Heart right ventricle (tissue), 16 donors: ENCODE data around the gene KRTAP4-6. TPM values are rescaled to one million over a fixed set of nuclear protein-coding genes. Genes with fewer than 3 reads are reported as not detected.
"Not testable (repeated sequence)": the region's sequence is repeated elsewhere in the genome, so short reads cannot be mapped to it uniquely, and the experiment has no call there.

Experiments
- ATAC-seq, 8 donors: fragments of 200-7000 bp; cut with Tn5 transposase; one replicate each; pipeline ENCODE4 v1.9.1; 2020; ENCODE audit warnings: mild to moderate bottlenecking in 8 of 8, moderate library complexity in 8 of 8, moderate number of reproducible peaks in 1 of 8
- DNase-seq, 2 donors: peaks; one replicate each; pipeline ENCODE4 v3.0.0-alpha.2; 2020
- H3K27ac ChIP-seq, 10 donors: fragments of 200-600 bp; sonication (generic) in 2 of 10; one replicate each; pipeline versions ENCODE4 v1.5.0 to v1.8.0; 2020 to 2022; ENCODE audit warnings: mild to moderate bottlenecking in 3 of 10
- H3K27me3 ChIP-seq, 7 donors: fragments of 200-600 bp; one replicate each; pipeline ENCODE4 v1.8.0; 2021 to 2022; ENCODE audit warnings: mild to moderate bottlenecking in 2 of 7
- H3K36me3 ChIP-seq, 9 donors: fragments of 200-600 bp; sonication (generic) in 1 of 9; one replicate each; pipeline versions ENCODE4 v1.5.0 to v1.8.0; 2020 to 2022; ENCODE audit warnings: mild to moderate bottlenecking in 2 of 9
- H3K4me1 ChIP-seq, 9 donors: fragments of 200-600 bp; sonication (generic) in 1 of 9; one replicate each; pipeline versions ENCODE4 v1.5.0 to v1.8.0; 2020 to 2022; ENCODE audit warnings: mild to moderate bottlenecking in 4 of 9
- H3K4me3 ChIP-seq, 10 donors: fragments of 200-600 bp; sonication (generic) in 2 of 10; one replicate each; pipeline versions ENCODE4 v1.5.0 to v1.8.0; 2020 to 2022; ENCODE audit warnings: mild to moderate bottlenecking in 7 of 10, moderate library complexity in 2 of 10
- H3K9me3 ChIP-seq, 11 donors: fragments of 200-600 bp in 10 of 11; sonication (generic) in 2 of 11; one replicate each; pipeline versions ENCODE4 v1.5.0 to v1.8.0; 2013 to 2022; ENCODE audit warnings: mild to moderate bottlenecking in 2 of 11, control low read depth in 1 of 11, moderate library complexity in 1 of 11
- WGBS, 2 donors: extraction: QIAGEN DNeasy Blood & Tissue Kit; methylation state at CpG; one replicate each; pipeline ENCODE4 v1.1.7; 2013; ENCODE audit warnings: inconsistent platforms in 1 of 2; 5-methylcytosine and 5-hydroxymethylcytosine counted together
- intact Hi-C, 10 donors: fragments of 100-400 bp; cut with DNase I; formaldehyde crosslinking; loops; one replicate each; pipeline versions ENCODE4 v1.11.1 to v1.14.2; 2022
- polyA plus RNA-seq, 2 donors: library from polyadenylated mRNA; stranded (reverse); fragments of 200-250 nt; gene quantifications; one replicate each; pipeline ENCODE4 v1.2.3, GENCODE V29; 2013
- total RNA-seq, 10 donors: library from RNA; stranded (reverse); fragmentation: NEBNext Ultra II Directional in 3 of 10; extraction: Animal tissue kit (Norgen Biotek cat#: 25700) in 3 of 10; gene quantifications; one replicate each; pipeline versions ENCODE4 v1.2.1 to v1.2.4, GENCODE V29; 2021 to 2023
- TF ChIP-seq, protein P1 (sequence below), 9 donors: fragments of 200-600 bp; sonication (generic) in 2 of 9; IDR thresholded peaks; one replicate each; pipeline versions ENCODE4 v1.5.0 to v1.8.0; 2021 to 2022; ENCODE audit warnings: antibody characterized with exemption in 9 of 9, mild to moderate bottlenecking in 5 of 9, moderate library complexity in 1 of 9
- donor health status: Arrhythmogenic right ventricular cardiomyopathy.
- donor health status: ischemic (EF 13 %, LVEDD 7.1; RV severe dilation, severe dysfunction).
- donor health status: healthy with polysubstance abuse.
- donor health status: DM: no; HTN: yes; CAD: no.
- donor health status: DM: no; HTN: no; CAD: no.
- donor health status: ischemic (EF 25% LVEDD 6.9; RV normal size, moderate dysfunction).
- donor health status: ischemic (EF 25% LVEDD 5.7; RV mildly dilated, moderate dysfunction).
- donor health status: healthy.
- donor health status: DM: yes; HTN: yes; CAD: no.
- donor health status: Ischemic cardiomyopathy.
- donor health status: ischemic (EF 35%, LVEDD 5.7; RV mildly dilated, moderate dysfunction).
- donor health status: nonischemic (EF 11% LVEDD 7.7; RV severe dilation, severe dysfunction).
- donor health status: DM: yes; HTN: yes; CAD: no.
- donor health status: PGD.
- donor health status: ischemic (EF 29% LVEDD 5.4; RV normal size, mild dysfunction).
- donor health status: nonischemic (EF 23%, LVEDD 6.1; RV moderate dilation, normal function).

Gene KRTAP4-6
- total and polyA plus RNA-seq, 12 donors, result not detected

DNA sequence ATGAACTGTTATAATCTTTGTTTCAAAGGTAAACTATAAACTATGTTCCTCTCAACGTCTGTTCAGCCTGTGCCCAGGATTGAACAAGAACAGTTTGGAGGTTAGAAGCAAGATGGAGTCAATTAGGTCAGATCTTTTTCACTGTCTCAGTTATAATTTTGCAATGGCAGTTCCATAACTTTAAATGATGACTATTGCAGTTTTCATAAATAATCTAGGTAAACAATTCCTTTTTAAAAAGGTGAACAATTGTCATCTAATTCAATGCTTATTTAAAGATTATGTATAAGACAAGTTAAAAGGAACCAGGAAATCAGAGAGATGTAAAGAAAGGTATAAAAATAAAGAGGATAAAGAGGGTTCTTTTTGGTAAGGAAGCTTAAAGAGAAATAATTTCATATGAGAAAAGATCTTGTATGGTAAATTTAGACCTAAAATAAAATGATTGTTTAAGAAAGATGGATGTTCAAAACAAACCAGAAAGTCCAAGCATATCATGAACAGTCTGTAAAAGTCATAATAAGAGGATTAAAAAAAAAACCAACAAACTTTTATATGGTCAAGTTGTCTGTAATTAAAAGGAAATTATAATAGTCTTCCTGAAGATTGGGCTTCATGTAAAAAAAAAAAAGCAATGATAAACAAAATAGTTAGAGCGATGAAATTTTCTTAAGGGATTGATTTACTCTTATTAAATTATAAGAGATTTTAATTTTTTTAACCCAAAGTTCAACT is 29.0 kb downstream of the KRTAP4-6 start:
- ATAC-seq (no peak), DNase-seq (no peak)
- H3K27me3 ChIP-seq, result peaks cover 0 to 32% (median 0%) of the 10 kb centered on the region in 7 donors
- intact Hi-C loops, result no loop called here
- no peaks in the 10 kb centered on the region for H3K36me3 ChIP-seq
- H3K4me3 ChIP-seq, result no peak overlapping the region
- WGBS, 2 donors, result 68 to 69% methylated on average over 2 of the region's 2 CpGs
- TF ChIP-seq, protein P1, sequence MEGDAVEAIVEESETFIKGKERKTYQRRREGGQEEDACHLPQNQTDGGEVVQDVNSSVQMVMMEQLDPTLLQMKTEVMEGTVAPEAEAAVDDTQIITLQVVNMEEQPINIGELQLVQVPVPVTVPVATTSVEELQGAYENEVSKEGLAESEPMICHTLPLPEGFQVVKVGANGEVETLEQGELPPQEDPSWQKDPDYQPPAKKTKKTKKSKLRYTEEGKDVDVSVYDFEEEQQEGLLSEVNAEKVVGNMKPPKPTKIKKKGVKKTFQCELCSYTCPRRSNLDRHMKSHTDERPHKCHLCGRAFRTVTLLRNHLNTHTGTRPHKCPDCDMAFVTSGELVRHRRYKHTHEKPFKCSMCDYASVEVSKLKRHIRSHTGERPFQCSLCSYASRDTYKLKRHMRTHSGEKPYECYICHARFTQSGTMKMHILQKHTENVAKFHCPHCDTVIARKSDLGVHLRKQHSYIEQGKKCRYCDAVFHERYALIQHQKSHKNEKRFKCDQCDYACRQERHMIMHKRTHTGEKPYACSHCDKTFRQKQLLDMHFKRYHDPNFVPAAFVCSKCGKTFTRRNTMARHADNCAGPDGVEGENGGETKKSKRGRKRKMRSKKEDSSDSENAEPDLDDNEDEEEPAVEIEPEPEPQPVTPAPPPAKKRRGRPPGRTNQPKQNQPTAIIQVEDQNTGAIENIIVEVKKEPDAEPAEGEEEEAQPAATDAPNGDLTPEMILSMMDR (IDR thresholded peaks at IDR 0.05), result no peak
- no peaks in the 10 kb centered on the region for H3K4me1 ChIP-seq
- H3K9me3 ChIP-seq, result peaks cover 0 to 11% (median 0%) of the 10 kb centered on the region in 11 donors
- H3K27ac ChIP-seq, result no peak overlapping the region

DNA sequence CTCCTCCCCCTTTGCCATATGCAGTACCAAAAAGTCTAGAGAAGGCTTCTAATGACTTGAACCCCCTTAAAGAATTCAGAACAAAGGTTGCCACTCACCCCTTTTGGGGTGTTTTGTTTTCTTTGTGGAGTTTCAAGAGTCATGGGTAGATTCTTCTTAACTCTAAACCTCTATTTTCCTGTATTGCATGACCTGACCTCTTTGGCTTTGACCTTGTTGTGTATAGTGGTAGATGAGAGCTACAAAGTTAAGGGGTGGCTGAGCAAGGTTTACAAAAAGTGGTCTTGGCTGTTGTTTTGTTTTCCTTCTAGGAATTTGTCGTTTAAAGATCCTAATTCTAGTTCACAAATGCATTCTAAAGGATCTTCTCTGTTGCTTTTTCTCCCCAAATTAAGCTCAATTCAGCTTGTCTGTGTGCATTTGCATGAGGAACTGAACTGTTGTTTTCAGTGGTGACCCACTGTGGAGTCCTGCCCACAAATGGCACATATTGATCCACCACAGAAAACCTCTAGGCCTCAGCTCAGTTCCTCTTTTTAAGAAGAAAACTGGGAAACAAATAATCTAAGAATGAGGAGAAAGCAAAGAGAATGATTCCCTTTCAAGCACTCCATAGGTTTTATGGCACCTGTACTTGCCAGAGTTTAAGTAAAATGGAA is 31.5 kb downstream of the KRTAP4-6 start:
- DNase-seq, H3K36me3 ChIP-seq, H3K27ac ChIP-seq, H3K4me3 ChIP-seq, ATAC-seq, H3K4me1 ChIP-seq, intact Hi-C loops: not testable (repeated sequence)
- 30 to 31% methylated on average over 1 of the region's 1 CpG for WGBS, 2 donors
- Histone ChIP-seq H3K27me3 (peaks cover 0 to 29% (median 0%) of the 10 kb centered on the region in 7 donors), H3K9me3 (peaks cover 0 to 11% (median 0%) of the 10 kb centered on the region in 11 donors)

DNA sequence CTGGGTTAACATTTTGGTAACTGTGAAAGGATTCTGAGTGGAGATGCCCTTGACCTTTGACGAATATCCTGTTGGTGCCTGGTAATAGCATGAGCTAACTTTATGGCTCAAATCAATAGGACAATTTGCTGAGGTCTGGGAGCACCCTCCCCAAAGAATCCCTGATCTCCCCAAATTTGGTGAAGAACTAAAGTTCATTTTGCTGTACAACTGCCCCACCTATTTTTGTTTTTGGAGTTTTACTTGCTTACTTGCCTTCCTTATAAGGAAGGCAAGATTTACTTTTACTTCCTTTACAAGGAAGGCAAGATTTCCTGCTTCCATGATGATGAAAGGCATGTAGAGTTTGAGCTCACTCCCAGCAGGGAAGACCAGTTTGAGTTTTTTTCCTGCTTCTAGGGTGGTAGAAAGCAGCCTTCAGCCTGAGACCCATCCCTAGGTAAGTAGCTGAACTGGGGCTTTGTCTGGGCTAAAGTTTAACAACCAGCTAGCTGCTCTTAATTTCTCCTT is 32.3 kb downstream of the KRTAP4-6 start:
- intact Hi-C loops, result no loop called here
- 64 to 79% methylated on average over 1 of the region's 1 CpG for WGBS, 2 donors
- TF ChIP-seq, protein P1 (IDR thresholded peaks at IDR 0.05), result no peak

DNA sequence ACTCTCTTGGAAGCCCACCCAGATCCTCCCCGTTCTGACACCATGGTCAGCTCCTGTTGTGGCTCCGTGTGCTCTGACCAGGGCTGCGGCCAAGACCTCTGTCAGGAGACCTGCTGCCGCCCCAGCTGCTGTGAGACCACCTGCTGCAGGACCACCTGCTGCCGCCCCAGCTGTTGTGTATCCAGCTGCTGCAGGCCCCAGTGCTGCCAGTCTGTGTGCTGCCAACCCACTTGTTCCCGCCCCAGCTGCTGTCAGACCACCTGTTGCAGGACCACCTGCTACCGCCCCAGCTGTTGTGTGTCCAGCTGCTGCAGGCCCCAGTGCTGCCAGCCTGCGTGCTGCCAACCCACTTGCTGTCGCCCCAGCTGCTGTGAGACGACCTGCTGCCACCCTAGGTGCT is 35.0 kb downstream of the KRTAP4-6 start, which contains the start of gene KRTAP4-9:
Gene KRTAP4-9 (plus strand): TSS at position 43 of the 400 bp plus-strand sequence. CDS start 0 bp downstream, at position 43.
- H3K36me3 ChIP-seq, H3K27ac ChIP-seq, H3K4me1 ChIP-seq, ATAC-seq, intact Hi-C loops, DNase-seq, H3K4me3 ChIP-seq, H3K9me3 ChIP-seq: not testable (repeated sequence)
- H3K27me3 ChIP-seq, result peaks cover 0 to 34% (median 6%) of the 10 kb centered on the region in 7 donors
- WGBS, 2 donors, result 59 to 64% methylated on average over 10 of the region's 10 CpGs

More for the DNA sequence above, 32.3 kb downstream of the KRTAP4-6 start:
- no peak overlapping the region for H3K4me3 ChIP-seq
- H3K27me3 ChIP-seq, result peaks cover 0 to 32% (median 0%) of the 10 kb centered on the region in 7 donors
- no peak for ATAC-seq
- H3K4me1 ChIP-seq, result no peaks in the 10 kb centered on the region
- no peaks in the 10 kb centered on the region for H3K36me3 ChIP-seq
- no peak overlapping the region for H3K27ac ChIP-seq
- H3K9me3 ChIP-seq, result peaks cover 0 to 8% (median 0%) of the 10 kb centered on the region in 11 donors
- no peak for DNase-seq

DNA sequence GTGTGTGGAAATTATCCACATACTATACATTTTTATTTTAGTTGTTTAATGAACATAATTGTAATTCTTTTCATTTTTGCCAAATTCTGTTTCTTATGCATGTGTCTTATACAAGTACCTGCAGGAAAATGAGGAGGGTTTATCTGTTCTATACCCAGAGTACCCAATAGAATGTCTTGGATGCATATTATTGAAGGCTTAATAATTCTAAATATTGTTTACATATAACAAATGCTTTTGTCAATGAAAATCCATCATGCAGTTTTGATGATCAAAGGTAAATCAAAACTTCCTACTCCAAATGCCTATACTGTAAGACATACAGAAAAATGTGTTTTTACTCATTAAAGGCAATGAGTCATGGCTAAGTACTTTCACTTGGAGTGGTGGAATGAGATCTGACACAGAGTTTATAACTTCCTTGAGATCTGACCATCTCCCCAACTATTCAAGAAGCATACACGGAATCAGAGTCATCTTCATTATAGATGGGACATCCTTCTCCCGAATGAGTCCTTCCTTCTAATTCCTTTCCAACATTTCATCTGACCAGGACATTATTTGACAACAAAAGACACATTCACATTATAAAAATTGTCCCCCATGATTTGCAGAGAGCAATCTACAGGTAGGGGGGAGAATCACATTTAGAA is 35.8 kb downstream of the KRTAP4-6 start:
- WGBS, 2 donors, result 76 to 77% methylated on average over 2 of the region's 2 CpGs
- intact Hi-C loops, result not testable (repeated sequence)

More for the DNA sequence above, 35.8 kb downstream of the KRTAP4-6 start:
- not testable (repeated sequence) for H3K36me3 ChIP-seq, H3K9me3 ChIP-seq, H3K27ac ChIP-seq, ATAC-seq, DNase-seq, H3K4me1 ChIP-seq, H3K4me3 ChIP-seq
- peaks cover 0 to 37% (median 8%) of the 10 kb centered on the region in 7 donors for H3K27me3 ChIP-seq
